GM18526 (cell line): ENCODE measurements around the gene TAF8.

Experiments used
- POLR2A ChIP-seq: IDR thresholded peaks from 3 replicates; pipeline ENCODE4 v1.6.1; 2011; ENCODE audit not compliant: insufficient read length; ENCODE audit errors: extremely low read depth

The TAF8 gene

GRCh38 chr6:42120895-42121865, 70.9 kb downstream of the TAF8 start:
- no peak for TF ChIP-seq POLR2A

- no peak for TF ChIP-seq POLR2A
Measured at GRCh38 chr6:42123379-42124103, 73.2 kb downstream of the TAF8 start.

DNA sequence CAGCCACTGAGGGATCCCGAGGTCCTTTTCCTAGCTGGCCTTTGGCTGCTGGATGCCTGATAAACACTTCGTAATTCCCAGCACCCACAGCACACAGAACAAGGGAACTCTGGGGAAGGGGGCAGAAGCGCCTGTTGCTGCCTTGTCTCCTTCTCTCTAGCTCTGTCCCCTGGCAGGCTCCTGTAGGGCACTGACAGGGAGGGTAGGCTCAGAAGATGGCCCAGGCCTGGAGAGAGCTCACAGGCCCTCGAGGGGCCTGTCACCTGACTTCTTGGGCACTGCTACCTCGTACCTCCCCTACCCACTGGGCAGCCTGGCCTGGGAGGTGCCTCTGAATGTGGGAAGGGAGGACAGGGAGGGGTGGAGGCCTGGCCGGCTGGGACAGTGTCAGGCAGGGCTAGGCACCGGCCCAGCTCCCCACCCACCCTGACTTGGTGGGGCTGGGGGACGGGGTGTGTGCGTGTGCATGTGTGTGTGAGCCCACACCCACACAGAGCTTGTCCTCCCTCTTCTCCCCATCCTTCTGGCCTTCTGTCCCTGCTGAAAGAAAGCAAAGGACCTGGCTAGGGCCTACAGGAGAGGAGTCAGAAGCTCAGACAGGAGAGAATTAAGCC, 74.0 kb downstream of the TAF8 start:
- TF ChIP-seq POLR2A: no peak

- no peak for TF ChIP-seq POLR2A
Measured at GRCh38 chr6:42125231-42125630, 74.9 kb downstream of the TAF8 start.

- no peak for TF ChIP-seq POLR2A
Measured at GRCh38 chr6:42125663-42126062, 75.3 kb downstream of the TAF8 start.

- no peak for TF ChIP-seq POLR2A
Measured at GRCh38 chr6:42128460-42129359, 78.4 kb downstream of the TAF8 start.

- TF ChIP-seq POLR2A: no peak
Measured at GRCh38 chr6:42129360-42129676, 79.0 kb downstream of the TAF8 start.

- no peak for TF ChIP-seq POLR2A
Measured at GRCh38 chr6:42131531-42131930, 81.2 kb downstream of the TAF8 start.

DNA sequence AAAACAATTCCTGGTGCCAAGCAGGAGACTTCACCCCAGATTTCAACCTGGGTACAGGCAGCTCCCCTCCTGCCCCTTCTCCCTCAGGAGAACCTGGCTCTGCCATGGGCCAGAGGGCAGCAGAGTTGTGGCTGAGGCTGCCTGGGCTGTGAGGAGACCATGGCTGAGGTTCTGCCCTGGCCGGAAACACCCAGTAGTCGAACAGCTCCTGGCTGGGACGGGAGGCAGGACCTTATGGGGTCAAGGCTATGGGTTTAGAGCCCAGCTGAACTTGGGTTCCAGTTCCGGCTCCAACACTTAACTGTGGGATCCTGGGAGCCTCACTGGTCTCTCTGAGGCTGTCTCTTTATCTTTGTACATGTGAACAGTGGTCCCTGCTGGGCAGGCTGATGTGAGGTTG, 83.6 kb downstream of the TAF8 start:
- no peak for TF ChIP-seq POLR2A

GRCh38 chr6:42135161-42135560, 84.8 kb downstream of the TAF8 start:
- TF ChIP-seq POLR2A: no peak

- TF ChIP-seq POLR2A: no peak
Measured at GRCh38 chr6:42135722-42136121, 85.4 kb downstream of the TAF8 start.

GRCh38 chr6:42136508-42137193, 86.3 kb downstream of the TAF8 start:
- no peak for TF ChIP-seq POLR2A
